Stimulated activated CD8-positive, alpha-beta memory T cell treated with anti-CD3 and anti-CD28 coated beads, Interleukin-4, amount 100 ng/mL, for 48 hours (primary cell): Measurements from ENCODE around the gene EXOSC9.

Source experiments
- DNase-seq: peaks from one replicate; pipeline ENCODE4 v3.0.0-alpha.2; 2020

The EXOSC9 gene

DNA sequence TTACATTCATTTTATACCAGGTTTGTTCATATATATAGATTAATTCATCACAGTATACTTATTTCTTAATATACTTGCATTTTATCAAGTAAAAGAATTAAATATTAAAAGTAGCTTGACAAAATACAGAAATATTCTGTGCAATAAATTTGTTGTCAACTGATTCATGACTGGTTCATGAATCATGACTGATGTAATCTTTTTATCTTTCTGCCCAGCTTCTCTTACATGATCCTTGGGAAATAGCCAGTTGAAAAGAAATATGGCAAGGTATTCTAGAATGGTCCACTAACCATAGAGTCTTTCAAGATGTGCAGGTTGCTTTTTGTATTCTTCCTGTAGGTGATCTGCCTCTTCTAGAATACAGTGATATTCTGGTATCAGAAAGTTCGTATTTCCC, 26.7 kb downstream of the EXOSC9 start:
- no peak for DNase-seq

DNA sequence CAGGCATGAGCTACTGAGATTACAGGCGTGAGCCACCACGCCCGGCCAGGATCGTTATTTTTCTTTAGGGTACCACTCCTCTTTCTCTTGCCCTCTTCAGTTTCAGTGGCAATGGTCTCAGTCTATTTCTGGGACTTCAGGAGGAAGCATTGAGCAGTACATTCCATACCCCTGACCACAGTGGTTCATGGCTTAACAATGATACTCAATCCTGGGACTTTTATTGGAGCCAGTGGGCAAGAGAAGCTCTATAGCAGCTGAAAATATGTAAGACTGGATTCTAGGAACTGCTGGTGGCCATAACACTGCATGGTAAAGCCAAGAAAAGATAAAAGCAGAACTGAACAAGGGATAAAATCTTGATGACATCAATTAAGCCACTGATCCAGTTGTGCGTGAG, 28.4 kb downstream of the EXOSC9 start:
- DNase-seq, result no peak

GRCh38 chr4:121838136-121838535, 37.0 kb downstream of the EXOSC9 start:
- no peak for DNase-seq

DNA sequence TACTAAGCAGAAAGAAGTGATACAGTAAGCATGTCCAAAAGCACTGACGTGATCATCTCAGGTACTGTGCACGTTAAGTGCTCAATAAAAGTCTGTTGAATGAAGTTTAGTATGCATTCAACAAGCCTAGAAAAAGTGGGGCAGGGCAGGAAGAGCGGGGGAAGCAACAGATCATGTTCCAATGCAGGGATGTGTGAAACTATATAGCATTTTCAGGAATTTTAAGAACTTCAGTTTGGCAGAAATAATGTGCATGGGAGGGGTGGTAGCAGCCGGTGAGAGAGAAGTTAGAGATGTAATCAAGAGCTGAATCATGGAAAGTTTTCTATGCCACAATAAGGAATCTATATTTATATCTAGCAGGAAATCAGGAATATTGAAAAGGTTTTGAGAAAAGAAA, 41.7 kb downstream of the EXOSC9 start:
- no peak for DNase-seq

DNA sequence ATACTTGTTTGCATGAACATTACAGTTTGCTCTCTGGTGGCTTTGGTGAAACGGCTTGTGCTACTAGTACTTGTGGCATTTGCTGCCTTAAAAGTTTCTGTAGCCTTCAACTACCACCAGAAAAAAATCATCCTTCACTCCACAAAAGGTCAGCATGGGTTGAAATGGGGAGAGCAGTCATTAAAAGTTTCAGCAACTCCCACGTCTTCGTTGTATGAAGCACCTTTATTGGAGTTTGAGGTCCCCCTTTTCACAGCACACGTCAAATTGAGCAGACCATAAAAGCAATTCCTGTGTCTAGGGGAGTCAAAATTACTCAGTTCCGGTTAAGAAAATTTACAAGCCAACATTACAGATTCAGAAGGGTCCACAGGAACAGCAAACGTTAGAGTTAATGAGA, 45.5 kb downstream of the EXOSC9 start:
- no peak for DNase-seq

- no peak for DNase-seq
Measured at GRCh38 chr4:121851354-121851753, 50.2 kb downstream of the EXOSC9 start.

- DNase-seq, result no peak
Measured at GRCh38 chr4:121860121-121860520, 59.0 kb downstream of the EXOSC9 start.

- no peak for DNase-seq
Measured at GRCh38 chr4:121861426-121861825, 60.3 kb downstream of the EXOSC9 start.

DNA sequence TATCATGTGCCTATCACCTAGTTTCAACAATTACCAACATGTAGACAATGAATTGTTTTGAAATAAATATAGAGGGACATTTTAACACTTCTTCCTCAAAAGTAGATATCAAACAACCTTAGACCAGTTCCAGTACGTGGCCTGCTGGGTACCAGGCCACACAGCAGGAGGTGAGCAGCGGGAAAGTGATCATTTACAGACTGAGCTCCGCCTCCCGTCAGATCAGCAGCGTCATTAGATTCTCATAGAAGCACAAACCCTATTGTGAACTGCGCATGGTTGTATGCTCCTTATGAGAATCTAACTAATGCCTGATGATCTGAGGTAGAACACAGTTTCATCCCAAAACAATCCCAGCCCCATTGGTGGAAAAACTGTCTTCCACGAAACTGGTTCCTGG, 62.7 kb downstream of the EXOSC9 start:
- DNase-seq, result no peak
